Measurements from ENCODE around the gene LYST.
"Not testable (repeated sequence)": the region's sequence is repeated elsewhere in the genome, so short reads cannot be mapped to it uniquely, and the experiment has no call there.

Gene LYST

DNA sequence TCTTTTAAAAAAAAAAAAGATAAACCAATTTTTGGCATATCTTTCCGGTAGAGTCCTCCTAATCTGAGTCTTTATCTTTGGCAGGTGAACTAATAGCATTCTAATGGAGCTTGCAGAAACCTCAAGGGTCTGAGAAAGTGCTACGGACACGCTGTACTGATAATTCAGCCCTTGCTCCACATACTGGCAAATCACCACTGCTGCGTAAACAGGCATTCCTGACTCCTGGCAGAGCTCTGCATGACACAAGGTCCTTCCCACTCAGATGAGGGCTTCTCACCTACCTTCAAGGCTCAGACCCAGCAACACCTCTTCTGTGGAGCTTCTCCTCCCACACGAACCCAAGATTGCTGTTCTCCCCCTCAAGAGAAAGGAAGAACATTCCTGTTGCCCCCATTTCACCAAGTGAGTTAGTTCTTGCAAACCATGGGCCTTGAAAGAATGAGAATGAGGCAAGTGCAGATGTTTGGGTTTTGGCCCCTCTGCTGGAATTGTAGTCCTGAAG lies 48.0 kb downstream of the LYST start:
- no peak for DNase-seq (ENCODE audit: low read depth in 3 of 3)

DNA sequence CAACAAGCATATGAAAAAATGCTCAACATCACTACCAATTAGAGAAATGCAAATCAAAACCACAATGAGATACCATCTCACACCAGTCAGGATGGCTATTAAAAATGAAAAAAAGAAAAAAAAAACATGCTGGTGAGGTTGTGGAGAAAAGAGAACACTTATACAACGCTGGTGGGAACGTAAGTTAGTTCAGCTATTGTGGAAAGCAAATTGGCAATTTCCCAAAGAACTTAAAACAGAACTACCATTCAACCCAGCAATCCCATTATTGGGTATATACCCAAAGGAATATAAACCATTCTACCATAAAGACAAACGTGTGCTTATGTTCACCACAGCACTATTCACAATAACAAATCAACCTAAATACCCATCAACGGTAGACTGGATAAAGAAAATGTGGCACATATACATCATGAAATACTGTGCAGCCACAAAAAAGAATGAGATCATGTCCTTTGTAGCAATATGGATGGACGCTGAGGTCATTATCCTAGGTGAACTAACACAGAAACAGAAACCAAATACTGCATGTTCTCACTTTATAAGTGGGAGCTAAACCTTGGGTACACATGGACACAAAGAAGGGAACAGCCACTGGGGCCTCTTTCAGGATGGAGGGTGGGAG lies 49.5 kb downstream of the LYST start:
- DNase-seq (ENCODE audit: low read depth in 3 of 3), result no peak

DNA sequence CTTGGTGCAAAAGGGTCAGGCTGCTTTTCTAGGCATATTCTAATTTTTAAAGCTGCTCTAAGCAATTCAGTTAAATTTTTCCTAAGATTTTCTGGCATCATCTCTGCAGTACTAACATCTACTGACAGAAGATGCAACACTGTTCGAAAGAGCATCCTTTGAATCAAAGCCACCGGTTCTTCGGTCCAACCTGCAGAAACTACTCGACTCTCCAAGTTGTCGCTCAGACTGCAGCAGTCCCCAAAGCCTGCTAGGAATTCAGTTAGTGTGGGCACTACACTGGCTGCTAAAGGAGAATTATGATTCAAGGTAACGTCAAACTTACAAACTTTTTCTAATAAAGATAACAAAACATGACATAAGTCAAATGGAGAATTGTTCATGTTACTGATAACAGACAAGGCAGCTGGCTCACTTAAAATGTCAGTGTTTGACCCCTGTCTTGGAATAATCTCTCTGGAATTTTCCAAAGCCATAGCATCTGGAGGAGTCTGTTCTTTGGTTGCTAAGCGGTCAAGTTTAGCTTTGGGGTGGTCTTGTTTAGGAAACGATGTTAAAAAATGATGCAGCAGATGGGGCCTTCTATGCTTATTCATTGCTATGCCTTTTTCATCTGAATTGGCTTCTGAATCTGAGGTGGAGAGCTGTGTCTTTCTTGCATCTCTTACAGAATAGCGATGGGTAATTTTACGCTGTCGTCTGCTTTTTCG lies 56.9 kb downstream of the LYST start:
- no peak for DNase-seq (ENCODE audit: low read depth in 3 of 3)

DNA sequence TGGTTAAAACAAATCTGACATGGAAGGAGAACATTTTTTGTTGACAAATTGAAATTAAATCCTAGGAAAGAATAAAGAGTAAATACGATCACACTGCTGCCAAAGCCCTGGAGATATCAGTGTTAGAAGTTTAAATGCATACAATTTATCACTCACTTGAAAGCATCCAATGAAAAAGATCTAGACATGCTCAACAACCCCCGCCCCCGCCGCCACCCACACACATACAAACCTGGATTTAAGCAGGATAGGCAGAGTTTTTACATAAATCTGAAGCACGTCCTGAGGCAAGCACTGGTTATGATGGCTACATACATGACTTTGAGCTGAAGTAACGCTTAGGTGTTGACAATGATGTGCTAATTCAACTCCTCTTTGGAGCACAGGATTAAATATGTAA lies 58.5 kb downstream of the LYST start:
- no peak for DNase-seq (ENCODE audit: low read depth in 3 of 3)

DNA sequence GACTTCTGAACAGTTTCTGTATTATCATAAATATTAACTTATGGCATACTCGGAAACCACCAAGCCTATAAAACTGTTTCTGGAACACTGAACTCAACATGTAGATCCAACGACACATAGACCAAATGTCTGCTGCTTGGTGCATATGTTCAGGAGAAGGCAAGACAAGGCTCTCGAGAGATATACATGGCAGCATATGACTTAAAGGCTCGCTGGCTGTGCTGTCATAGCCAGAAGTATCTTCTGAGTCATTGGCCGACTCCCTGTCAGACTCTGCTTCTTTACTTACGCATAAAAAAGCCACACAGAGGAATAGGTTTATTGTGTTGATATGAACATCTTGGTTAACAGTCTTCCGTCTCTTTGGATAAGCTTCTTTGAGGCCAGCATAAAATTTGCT lies 60.6 kb downstream of the LYST start:
- no peak for DNase-seq (ENCODE audit: low read depth in 3 of 3)

DNA sequence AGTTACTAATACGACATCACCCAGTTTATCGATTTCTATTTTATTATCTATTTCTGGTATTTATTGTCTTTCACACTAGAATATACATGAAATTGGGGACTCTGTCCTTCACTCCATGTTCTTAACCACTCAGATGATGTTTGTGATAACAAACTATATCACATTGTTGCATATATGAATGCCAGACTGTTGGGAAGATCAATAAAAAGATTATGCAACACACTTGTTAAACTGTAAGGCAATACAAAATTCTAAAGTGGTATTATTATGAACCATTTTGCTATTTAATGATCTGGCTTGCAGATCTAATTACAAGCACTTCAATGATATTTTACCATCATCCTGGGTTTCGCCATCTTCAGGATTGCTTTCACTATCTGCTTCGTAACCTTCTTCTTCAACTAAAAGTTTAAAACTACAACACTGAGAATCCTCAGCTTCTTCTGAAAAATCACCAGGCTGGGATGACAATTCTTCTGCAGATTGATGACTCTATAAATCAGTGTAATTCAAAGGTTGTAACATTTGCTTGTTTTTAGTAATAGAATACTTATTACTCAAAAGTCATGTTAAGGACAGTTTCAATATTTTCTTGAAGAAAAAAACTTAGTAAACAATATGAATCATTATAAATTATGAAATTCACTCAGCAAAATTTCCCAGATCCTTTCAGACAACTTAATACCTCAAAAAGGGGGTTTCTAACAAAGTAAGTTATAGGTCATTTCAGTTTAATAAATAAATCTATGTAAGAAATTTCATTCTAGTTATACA lies 63.9 kb downstream of the LYST start:
- DNase-seq (ENCODE audit: low read depth in 3 of 3), result no peak

DNA sequence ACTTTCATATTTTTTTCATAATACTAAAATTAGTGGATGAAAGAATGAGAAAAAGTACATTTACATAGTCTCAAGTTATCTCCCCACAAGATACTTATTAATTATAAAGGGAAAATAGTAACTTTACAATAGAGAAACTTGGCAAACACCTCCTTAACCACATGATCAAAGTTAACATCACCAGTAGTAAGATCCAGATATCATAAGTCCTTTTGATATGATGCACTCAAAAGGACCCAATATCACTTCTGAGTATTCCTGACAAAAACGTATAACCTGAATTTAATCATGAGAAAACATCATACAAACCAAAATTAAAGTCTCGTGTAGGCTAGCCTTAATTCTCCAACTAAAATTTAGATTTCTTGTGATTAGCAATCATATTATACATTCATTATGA lies 67.4 kb downstream of the LYST start:
- no peak for DNase-seq (ENCODE audit: low read depth in 3 of 3)

DNA sequence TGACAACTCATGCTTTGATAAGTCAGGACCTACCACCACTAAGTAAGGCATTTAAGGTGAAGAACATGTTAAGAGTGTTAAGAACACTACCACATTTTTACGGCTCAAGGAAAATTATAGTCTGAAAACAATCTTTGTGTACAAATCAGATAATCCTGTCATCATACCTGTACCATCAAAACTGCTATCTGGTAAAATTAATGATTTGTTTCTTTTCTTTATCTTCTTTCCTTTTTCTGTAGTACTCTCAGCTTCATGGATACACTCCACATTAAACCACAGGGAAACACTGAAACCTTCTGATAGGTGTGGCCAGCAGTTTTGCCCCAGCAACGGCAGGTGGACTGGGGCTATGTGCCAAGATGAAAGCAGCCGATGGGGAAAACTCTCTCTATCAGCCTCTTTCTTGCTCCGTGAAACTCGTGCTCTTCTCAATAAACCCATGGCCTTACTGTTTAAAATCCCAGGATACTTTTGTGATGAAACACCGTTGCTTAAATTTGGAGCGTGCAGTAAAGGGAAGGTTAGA lies 75.1 kb downstream of the LYST start:
- DNase-seq (ENCODE audit: low read depth in 3 of 3), result no peak

DNA sequence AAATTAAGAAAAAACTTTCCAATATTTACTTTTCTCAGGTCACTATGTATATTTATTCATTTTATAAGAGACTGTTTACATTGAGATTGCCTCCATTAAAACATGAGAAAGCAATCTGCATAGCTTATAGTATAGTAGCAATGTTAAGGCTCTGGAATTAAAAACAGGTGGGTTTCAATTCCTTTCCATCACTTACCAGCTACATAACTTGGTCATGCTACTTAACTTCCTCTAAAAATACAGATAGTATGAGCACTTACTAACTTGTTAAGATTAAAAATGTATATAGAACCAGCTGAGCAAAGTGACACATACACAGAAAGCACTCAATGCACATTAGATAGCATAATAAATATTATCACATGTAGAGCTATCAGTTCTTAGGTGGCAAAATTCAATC lies 76.6 kb downstream of the LYST start:
- no peak for DNase-seq (ENCODE audit: low read depth in 3 of 3)

DNA sequence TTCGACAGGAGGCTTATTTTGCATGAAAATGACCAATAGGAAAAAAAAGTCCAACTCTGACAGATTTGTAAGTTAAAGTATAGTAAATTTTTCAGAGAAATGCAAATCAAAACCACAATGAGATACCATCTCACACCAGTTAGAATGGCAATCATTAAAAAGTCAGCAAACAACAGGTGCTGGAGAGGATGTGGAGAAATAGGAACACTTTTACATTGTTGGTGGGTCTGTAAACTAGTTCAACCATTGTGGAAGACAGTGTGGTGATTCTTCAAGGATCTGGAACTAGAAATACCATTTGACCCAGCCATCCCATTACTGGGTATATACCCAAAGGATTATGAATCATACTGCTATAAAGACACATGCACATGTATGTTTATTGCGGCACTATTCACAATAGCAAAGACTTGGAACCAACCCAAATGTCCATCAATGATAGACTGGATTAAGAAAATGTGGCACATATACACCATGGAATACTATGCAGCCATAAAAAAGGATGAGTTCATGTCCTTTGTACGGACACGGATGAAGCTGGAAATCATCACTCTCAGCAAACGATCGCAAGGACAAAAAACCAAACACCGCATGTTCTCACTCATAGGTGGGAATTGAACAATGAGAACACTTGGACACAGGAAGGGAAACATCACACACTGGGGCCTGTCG lies 80.3 kb downstream of the LYST start:
- DNase-seq (ENCODE audit: low read depth in 3 of 3), result not testable (repeated sequence)

DNA sequence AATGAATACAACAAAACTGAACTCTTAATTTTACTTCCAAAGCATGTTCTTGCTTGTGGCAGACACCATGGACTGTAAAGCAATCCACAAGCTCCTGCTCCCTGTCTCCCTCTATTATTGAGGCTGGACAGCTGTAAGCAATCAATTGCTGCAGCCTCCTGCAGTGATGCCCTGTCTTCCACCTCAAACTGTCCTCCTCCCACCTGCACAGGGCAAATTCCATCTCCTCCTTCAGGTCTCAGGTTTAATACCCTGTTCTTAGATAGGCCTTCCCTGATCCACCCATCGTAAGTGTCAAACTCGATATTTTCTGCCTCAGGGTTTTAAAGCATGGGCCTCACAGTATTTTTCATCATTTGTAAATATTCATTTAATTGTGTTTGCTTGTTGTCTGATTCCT lies 81.8 kb downstream of the LYST start:
- DNase-seq (ENCODE audit: low read depth in 3 of 3), result no peak

DNA sequence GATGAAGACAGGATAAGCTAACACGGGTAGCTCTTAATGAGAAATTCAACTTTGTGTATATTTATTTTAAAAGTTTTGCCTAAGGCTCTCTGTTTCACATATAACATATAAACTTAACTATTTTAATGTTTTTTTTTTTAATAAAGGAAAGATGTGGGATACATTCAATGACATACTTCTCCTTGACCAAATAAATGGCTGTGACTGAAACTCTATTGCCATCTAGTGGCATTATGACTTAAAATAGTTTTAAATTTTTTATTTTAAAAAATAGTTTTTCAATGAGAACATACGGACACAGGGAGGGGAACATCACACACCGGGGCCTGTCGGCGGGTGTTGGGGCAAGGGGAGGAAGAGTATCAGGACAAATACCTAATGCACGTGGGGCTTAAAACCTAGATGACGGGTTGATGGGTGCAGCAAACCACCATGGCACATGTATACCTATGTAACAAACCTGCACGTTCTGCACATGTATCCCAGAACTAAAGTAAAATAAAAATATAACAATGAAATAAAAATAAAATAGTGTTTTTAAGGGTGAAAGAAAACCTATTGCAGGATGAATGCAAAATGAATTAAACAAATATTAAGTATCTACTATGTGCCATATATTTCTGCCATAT lies 83.4 kb downstream of the LYST start:
- DNase-seq (ENCODE audit: low read depth in 3 of 3), result no peak

DNA sequence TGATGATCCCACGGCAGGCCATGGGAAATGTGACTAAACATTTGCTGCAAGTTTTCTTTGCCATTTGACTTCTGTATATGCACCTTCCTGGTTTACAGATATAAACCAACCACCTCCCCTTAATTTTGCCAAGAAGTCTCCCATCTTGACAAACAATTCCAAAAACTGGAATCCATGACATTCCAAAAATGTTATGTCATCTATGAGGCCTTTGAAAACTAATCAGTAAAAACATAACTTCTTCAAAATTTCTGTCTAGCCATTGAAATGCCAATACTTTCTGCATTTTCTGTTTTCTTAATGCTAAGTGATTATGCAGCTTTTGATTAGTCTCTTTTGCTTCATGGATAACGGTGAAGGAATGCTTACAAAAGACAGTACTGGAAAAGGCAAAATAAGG lies 84.1 kb downstream of the LYST start:
- no peak for DNase-seq (ENCODE audit: low read depth in 3 of 3)

DNA sequence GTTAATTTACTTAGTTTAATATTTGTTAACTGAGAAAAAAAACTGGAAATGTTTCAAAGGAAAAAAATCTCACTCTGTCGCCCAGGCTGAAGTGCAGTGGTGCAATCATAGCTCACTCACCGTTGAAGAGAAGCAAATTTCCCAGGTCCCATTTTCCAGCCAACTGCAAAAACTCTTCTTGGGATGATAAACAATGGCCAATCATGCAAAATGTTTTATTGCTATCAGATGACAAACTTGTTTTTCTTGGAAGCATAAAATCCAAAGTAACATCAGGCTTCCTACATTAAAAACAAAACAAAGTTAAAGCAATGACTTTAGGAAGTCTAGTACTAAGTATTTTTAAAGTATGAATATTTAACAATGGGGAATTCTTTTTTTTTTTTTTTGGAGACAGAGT lies 84.9 kb downstream of the LYST start:
- no peak for DNase-seq (ENCODE audit: low read depth in 3 of 3)

DNA sequence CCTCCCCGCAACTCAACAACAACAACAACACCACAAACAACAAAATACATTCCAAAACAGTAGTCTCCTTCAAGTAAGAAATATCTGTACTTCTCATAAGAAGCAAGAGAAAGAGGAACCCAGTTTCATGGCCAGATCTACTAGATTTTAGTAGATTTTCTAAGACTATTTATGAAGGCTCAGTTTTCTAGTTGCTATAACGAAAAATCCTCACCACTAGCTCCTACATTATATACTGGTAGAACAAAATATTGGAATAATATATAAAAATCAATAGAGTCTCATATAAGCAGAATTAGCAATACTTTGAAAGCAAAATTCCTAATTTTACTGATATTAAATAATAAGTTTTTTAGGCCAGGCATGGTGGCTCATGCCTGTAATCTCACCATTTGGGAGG lies 86.9 kb downstream of the LYST start:
- DNase-seq (ENCODE audit: low read depth in 3 of 3), result no peak

DNA sequence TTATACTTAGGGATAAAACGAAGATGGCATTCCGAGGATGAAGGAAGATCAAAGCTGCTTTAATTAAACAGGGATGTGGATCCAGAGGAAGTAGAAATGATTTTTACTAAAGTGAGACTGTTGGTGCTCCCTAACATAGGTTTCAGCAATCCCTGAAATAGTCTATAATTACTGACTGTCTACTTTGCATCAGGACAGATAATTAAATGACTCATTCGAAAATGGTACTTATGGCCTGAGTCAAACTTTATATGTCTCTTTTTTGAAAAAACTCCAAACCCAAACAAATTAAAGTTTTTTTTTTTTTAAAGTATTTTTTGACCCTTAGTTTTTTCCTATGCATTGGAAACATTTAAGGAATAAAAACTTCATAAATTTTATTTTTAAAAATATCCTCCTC lies 90.3 kb downstream of the LYST start:
- no peak for DNase-seq (ENCODE audit: low read depth in 3 of 3)

DNA sequence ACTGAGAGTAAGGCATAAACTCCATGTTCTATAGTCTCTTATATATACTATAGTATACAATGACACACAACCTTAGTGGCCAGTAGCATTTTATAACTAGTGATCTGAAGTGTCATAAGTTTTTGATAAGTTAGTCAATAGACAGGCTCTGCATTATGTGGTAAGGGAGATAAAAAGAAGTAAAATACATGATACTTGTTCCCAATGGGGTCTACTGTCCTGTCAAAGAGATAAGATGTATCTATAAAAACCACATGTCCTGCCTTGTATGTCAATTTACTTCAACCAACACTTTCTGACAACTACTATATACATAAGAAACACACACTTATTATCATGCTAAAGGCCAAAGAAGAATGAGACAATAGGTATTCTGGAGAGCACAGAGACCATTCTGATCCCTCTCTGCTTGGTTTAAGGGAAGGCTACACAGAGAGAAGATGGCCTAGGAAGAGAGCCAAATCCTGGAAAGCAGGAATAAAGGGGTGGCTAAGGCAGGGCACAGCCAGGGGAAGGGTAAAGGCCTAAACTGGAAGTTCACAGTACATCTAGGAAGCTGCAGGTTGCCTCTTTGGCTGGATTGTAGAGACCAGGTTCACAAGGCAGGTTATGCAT lies 91.4 kb downstream of the LYST start:
- no peak for DNase-seq (ENCODE audit: low read depth in 3 of 3)

DNA sequence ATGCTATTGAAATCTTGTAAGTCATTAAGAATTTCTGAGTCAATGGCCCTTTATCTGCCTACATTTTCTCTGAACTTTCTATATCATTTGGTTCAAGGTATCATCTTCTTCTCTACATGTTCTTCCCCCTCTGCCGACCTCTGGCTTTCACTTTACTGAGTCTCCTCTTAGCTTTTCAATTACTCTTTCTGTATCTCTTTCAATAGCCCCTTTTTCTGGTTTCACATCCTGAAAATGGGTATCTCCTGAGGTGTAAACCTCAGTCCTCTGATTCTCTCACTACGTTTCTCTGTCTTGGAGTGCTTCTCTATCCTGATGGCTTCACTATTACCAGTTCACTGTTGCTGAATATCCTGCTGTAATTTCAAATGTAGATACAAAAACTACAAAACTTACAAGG lies 98.9 kb downstream of the LYST start:
- no peak for DNase-seq (ENCODE audit: low read depth in 3 of 3)

DNA sequence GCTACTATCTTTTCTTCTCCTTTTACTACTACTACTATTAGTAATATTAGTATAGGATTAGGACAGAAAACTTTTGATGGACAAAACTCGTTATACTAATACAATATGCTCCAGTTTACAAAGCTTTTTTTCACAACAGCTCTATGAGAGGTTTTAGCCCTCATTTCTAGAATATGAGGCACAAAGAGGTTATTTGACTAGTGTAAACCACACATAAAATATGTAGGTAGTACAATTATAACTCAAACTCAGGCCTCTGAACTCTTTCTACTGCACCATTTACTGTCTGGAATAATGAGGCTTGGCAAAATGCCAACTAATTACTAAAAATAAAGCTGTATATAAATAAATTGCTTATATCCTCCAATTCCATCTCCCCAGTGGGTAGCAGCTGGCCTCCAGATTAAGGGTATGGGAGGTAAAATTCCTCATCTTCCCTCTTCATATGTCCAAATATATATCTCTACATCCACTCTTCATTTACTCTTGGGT lies 99.9 kb downstream of the LYST start:
- no peak for DNase-seq (ENCODE audit: low read depth in 3 of 3)

DNA sequence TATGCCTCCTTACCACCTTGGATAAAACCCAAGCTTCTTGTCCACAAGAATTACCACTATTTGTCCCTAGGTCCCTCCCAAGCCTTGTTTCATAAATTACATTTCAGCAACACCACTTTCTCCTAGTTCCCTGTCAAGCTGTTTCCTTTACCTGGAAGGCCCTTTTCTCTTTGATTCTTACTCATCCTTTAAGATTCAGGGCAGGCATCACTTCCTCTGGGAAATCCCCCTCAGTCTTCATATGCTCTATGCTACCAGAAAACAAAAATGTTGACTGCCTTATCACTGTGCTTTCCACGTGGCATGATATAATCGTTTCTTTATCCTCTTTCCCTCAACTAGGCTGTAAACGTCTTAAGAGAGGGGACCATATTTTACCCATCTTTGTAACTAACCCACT lies 102.7 kb downstream of the LYST start:
- DNase-seq (ENCODE audit: low read depth in 3 of 3), result no peak

DNA sequence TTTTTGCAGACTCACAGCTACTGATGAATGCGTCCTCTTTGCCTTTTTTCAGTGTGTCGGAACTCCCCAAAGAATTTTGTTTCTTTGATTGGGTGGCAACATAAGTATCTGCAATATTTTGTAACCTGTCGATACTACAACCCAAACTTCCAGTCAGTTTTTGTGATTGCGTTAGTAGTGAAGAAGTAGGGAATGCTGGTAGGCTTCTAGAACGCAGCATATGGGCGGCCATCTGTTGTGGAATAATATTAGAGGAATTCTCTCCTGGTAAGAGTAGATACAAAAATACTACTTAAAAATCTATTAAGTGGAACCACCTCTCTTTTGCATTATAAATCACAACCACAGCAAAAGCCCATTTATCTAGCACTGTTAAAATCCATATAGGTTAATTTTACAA lies 107.4 kb downstream of the LYST start:
- DNase-seq (ENCODE audit: low read depth in 3 of 3), result no peak

Data from stimulated activated CD4-positive, alpha-beta T cell treated with anti-CD3 and anti-CD28 coated beads, TNF-alpha, amount 100 ng/mL, for 4 hours (primary cell).